Vagina (tissue), 2 donors: ENCODE results near the gene B4GALT5. TPM values are rescaled to one million over a fixed set of nuclear protein-coding genes. Genes with fewer than 3 reads are reported as not detected.
"Not testable (repeated sequence)": the region's sequence is repeated elsewhere in the genome, so short reads cannot be mapped to it uniquely, and the experiment has no call there.

ENCODE experiments used
- DNase-seq, 2 donors: peaks; one replicate each; pipeline ENCODE4 v3.0.0-alpha.2; 2017; ENCODE audit errors: extremely low spot score in 2 of 2
- H3K27ac ChIP-seq: fragments of 200-600 bp; sonication (generic); one replicate; pipeline ENCODE4 v1.5.1; 2019
- H3K27me3 ChIP-seq: fragments of 200-600 bp; sonication (generic); one replicate; pipeline ENCODE4 v1.5.1; 2019
- H3K36me3 ChIP-seq, 2 donors: fragments of 200-600 bp; sonication (generic); one replicate each; pipeline ENCODE4 v1.5.1; 2017 to 2019
- H3K4me1 ChIP-seq: fragments of 200-600 bp; sonication (generic); one replicate; pipeline ENCODE4 v1.5.1; 2019
- H3K4me3 ChIP-seq, 2 donors: fragments of 200-600 bp; sonication (generic); 1 replicate in 1 of 2; 2 replicates in 1 of 2; pipeline ENCODE4 v1.5.1; 2016 to 2019
- H3K9me3 ChIP-seq: fragments of 200-600 bp; sonication (generic); one replicate; pipeline ENCODE4 v1.5.1; 2019
- CTCF ChIP-seq, 3 experiments: fragments of 450-650 bp in 2 of 3; fragments of 200-600 bp in 1 of 3; sonication (generic) in 1 of 3; IDR thresholded peaks; one replicate each; pipeline ENCODE4 v1.5.1; 2017 to 2019; ENCODE audit warnings: antibody characterized with exemption in 3 of 3, mild to moderate bottlenecking in 2 of 3, moderate library complexity in 2 of 3
- POLR2A ChIP-seq, 2 donors: fragments of 450-650 bp; IDR thresholded peaks; one replicate each; pipeline ENCODE4 v1.6.1; 2017; ENCODE audit warnings: antibody characterized with exemption in 2 of 2, mild to moderate bottlenecking in 2 of 2, moderate library complexity in 2 of 2
- POLR2AphosphoS5 ChIP-seq, 2 donors: sonication (generic); formaldehyde crosslinking; IDR thresholded peaks; one replicate each; pipeline ENCODE4 v1.9.0; 2017; ENCODE audit warnings: antibody characterized with exemption in 2 of 2, mild to moderate bottlenecking in 2 of 2, low read depth in 1 of 2; ENCODE audit not compliant: insufficient read depth in 1 of 2
- intact Hi-C: fragments of 100-400 bp; cut with DNase I; formaldehyde crosslinking; loops from one replicate; pipeline ENCODE4 v1.15.1; 2023
- total RNA-seq: library from RNA; depleted of rRNA; stranded (reverse); fragments of >200 nt; gene quantifications from one replicate; pipeline ENCODE4 v1.2.3, GENCODE V29; 2016

The B4GALT5 gene
- total RNA-seq, 1 donor from 2014 or later = 17.9 TPM

- Histone ChIP-seq H3K4me1 (no peaks in the 10 kb centered on the region), H3K27me3 (no peaks in the 10 kb centered on the region), H3K4me3 (no peak overlapping the region), H3K9me3 (no peaks in the 10 kb centered on the region), H3K27ac (no peak overlapping the region), H3K36me3 (peaks cover 0 to 2% of the 10 kb centered on the region in 2 donors)
- TF ChIP-seq POLR2A (IDR thresholded peaks at IDR 0.05) (no peak), CTCF (IDR thresholded peaks at IDR 0.05) (no peak), POLR2AphosphoS5 (IDR thresholded peaks at IDR 0.05; ENCODE audit: insufficient read depth in 1 of 2, low read depth in 1 of 2) (no peak)
- intact Hi-C loops = loop anchor here (10.0 kb wide), 1 partner anchor 295 kb away; no protein-coding TSS in a partner anchor
- DNase-seq = no peak
Observed at GRCh38 chr20:49629606-49630005, 84.1 kb downstream of the B4GALT5 start.

GRCh38 chr20:49628280-49628679 is 85.4 kb downstream of the B4GALT5 start:
- H3K9me3 ChIP-seq, H3K27ac ChIP-seq, H3K4me3 ChIP-seq, DNase-seq, H3K27me3 ChIP-seq, H3K4me1 ChIP-seq, H3K36me3 ChIP-seq: not testable (repeated sequence)
- intact Hi-C loops = loop anchor here (10.0 kb wide), 1 partner anchor 297 kb away; no protein-coding TSS in a partner anchor

- no peak for DNase-seq
- Histone ChIP-seq H3K4me1 (no peaks in the 10 kb centered on the region), H3K9me3 (no peaks in the 10 kb centered on the region), H3K27ac (no peak overlapping the region), H3K36me3 (no peaks in the 10 kb centered on the region), H3K27me3 (no peaks in the 10 kb centered on the region), H3K4me3 (no peak overlapping the region)
- TF ChIP-seq CTCF (IDR thresholded peaks at IDR 0.05) (no peak), POLR2A (IDR thresholded peaks at IDR 0.05) (no peak), POLR2AphosphoS5 (IDR thresholded peaks at IDR 0.05; ENCODE audit: insufficient read depth in 1 of 2, low read depth in 1 of 2) (no peak)
- intact Hi-C loops = loop anchor here (10.0 kb wide), 1 partner anchor 297 kb away; no protein-coding TSS in a partner anchor
Observed at GRCh38 chr20:49627329-49627761, 86.3 kb downstream of the B4GALT5 start.

GRCh38 chr20:49624988-49625387 is 88.7 kb downstream of the B4GALT5 start:
- H3K4me3 ChIP-seq, DNase-seq, H3K36me3 ChIP-seq, H3K27me3 ChIP-seq, H3K4me1 ChIP-seq, H3K27ac ChIP-seq, H3K9me3 ChIP-seq: not testable (repeated sequence)
- intact Hi-C loops = loop anchor here (10.0 kb wide), 1 partner anchor 300 kb away; no protein-coding TSS in a partner anchor

GRCh38 chr20:49624317-49624716 is 89.4 kb downstream of the B4GALT5 start:
- no peak overlapping the region for H3K27ac ChIP-seq
- TF ChIP-seq POLR2A (IDR thresholded peaks at IDR 0.05) (no peak), POLR2AphosphoS5 (IDR thresholded peaks at IDR 0.05; ENCODE audit: insufficient read depth in 1 of 2, low read depth in 1 of 2) (no peak)
- no peak overlapping the region for H3K4me3 ChIP-seq
- intact Hi-C loops = loop anchor here (10.0 kb wide), 1 partner anchor 300 kb away; no protein-coding TSS in a partner anchor
- H3K36me3 ChIP-seq = no peaks in the 10 kb centered on the region
- DNase-seq = no peak
- H3K9me3 ChIP-seq = no peaks in the 10 kb centered on the region
- no peaks in the 10 kb centered on the region for H3K4me1 ChIP-seq
- H3K27me3 ChIP-seq = no peaks in the 10 kb centered on the region

GRCh38 chr20:49622243-49622642 is 91.4 kb downstream of the B4GALT5 start:
- Histone ChIP-seq H3K36me3 (no peaks in the 10 kb centered on the region), H3K27me3 (no peaks in the 10 kb centered on the region), H3K9me3 (no peaks in the 10 kb centered on the region), H3K27ac (no peak overlapping the region), H3K4me3 (no peak overlapping the region), H3K4me1 (no peaks in the 10 kb centered on the region)
- DNase-seq = no peak
- intact Hi-C loops = loop anchor here (10.0 kb wide), 1 partner anchor 303 kb away; no protein-coding TSS in a partner anchor
- TF ChIP-seq POLR2AphosphoS5 (IDR thresholded peaks at IDR 0.05; ENCODE audit: insufficient read depth in 1 of 2, low read depth in 1 of 2) (no peak), POLR2A (IDR thresholded peaks at IDR 0.05) (no peak), CTCF (IDR thresholded peaks at IDR 0.05) (no peak)
